ENCODE measurements around the gene PLSCR5. TPM values are rescaled to one million over a fixed set of nuclear protein-coding genes. Genes with fewer than 3 reads are reported as not detected.
A peak's percentile ranks its signal among the peaks of the same experiment; 100 is the strongest.

PLSCR5 gene
- total and polyA plus RNA-seq, 8 donors, result not detected

DNA sequence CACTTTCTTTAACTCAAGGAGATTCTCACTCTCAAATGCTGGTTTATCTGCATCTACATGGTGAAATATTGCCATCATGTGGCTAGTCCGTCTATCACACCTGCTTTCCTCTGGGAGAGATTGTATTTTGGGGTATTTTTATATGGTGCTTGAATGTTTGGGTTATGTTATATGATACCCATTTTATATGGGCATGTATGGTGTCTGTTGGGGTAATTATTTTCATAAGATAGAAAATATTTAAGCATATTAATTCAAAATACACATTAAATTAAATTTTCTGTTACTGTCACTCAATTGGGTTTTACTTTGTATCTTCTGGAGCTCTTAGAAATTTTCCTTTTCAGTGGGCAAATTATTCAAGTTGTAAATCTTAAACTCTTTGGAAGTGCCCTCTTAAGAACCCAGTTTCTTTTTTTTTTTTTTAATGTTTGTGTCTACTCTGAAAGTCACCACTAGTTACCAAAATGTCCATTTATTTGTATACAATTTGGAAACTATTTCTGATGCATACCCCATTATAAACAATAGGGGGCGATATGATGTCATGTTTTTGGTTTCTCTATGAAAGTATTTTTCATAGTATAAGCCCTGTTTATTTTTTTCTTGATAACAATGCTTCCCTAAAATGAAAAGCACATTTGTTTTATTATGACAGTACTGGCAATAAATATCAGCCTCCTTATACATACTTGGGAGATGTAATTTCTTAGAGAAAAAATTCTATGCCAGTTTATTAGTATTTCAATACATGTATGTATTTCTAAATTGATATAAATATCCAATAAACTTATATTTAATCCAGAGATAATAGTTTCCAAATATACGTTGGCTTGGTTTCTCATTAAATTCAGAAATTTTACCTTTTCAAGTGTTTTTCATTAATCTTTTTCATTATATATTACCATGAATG, 36.1 kb upstream of the PLSCR5 start:
- Histone ChIP-seq H3K27ac (no peak overlapping the region), H3K4me1 (peaks cover 0 to 7% (median 0%) of the 10 kb centered on the region in 3 donors), H3K9me3 (no peaks in the 10 kb centered on the region), H3K27me3 (no peaks in the 10 kb centered on the region), H3K36me3 (no peaks in the 10 kb centered on the region), H3K4me3 (no peak overlapping the region)
- WGBS, 2 donors, result 14 to 16% methylated on average over 3 of the region's 3 CpGs
- TF ChIP-seq, protein P1, sequence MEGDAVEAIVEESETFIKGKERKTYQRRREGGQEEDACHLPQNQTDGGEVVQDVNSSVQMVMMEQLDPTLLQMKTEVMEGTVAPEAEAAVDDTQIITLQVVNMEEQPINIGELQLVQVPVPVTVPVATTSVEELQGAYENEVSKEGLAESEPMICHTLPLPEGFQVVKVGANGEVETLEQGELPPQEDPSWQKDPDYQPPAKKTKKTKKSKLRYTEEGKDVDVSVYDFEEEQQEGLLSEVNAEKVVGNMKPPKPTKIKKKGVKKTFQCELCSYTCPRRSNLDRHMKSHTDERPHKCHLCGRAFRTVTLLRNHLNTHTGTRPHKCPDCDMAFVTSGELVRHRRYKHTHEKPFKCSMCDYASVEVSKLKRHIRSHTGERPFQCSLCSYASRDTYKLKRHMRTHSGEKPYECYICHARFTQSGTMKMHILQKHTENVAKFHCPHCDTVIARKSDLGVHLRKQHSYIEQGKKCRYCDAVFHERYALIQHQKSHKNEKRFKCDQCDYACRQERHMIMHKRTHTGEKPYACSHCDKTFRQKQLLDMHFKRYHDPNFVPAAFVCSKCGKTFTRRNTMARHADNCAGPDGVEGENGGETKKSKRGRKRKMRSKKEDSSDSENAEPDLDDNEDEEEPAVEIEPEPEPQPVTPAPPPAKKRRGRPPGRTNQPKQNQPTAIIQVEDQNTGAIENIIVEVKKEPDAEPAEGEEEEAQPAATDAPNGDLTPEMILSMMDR (IDR thresholded peaks at IDR 0.05), result peak in 2 of 4 donors; percentile 13 to 27
- peak; percentile 68 to 90 (median 84) for ATAC-seq
- FAIRE-seq, result peak; percentile 68
- peak in 1 of 6 donors; percentile 14 for DNase-seq
- intact Hi-C loops (cut with DNase I), result no loop called here

DNA sequence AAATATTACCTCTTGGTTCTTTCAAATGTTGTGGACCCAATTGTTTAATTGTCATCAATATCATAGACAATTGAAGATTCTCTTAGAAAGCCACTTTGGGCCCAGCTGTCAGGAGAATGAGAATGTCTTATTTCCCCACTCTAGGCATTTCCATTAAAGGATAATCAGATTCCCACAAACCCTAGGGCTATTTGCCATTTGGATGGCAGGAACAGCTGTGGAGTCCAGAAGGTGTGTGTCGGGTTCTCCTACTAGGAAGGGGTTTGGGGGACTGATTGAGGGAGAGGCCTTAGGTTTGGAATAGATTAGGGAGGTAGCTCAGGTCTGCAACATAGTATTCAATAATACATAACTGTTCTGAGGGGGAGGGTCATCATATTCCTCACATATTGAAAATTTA, 35.2 kb upstream of the PLSCR5 start:
- DNase-seq (no peak), ATAC-seq (no peak), FAIRE-seq (no peak)
- H3K4me3 ChIP-seq, result no peak overlapping the region
- H3K27me3 ChIP-seq, result no peaks in the 10 kb centered on the region
- intact Hi-C loops (cut with DNase I), result no loop called here
- H3K36me3 ChIP-seq, result no peaks in the 10 kb centered on the region
- 91 to 96% methylated on average over 1 of the region's 1 CpG for WGBS, 2 donors
- H3K9me3 ChIP-seq, result no peaks in the 10 kb centered on the region
- no peak overlapping the region for H3K27ac ChIP-seq
- TF ChIP-seq, protein P1 (IDR thresholded peaks at IDR 0.05), result no peak
- peaks cover 0 to 7% (median 0%) of the 10 kb centered on the region in 3 donors for H3K4me1 ChIP-seq

DNA sequence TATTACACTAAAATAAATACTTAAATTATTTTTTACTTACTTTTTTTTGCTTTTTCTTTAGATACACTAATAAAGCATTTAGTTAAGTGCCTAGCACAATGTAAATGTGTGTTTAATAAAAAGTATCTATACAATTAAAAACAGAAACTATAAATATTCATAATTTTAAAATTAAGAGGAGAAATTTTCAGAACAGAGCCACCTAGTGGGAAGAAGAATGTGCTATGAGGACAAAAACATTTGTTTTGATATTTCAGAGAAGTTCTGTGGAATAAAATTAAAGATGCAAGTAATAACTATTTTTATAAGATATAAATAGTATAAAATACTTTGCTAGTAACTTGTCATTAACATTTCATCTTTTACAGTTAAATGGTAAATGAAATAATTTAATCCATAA, 33.6 kb upstream of the PLSCR5 start:
- intact Hi-C loops (cut with DNase I), result loop anchor here in 1 of 3 donors (5.0 kb wide), 1 partner anchor 51 kb away; no protein-coding TSS in a partner anchor
- ATAC-seq (no peak), FAIRE-seq (peak; percentile 65), DNase-seq (no peak)
- TF ChIP-seq, protein P1 (IDR thresholded peaks at IDR 0.05), result peak in 1 of 4 donors; percentile 3
- Histone ChIP-seq H3K4me3 (no peak overlapping the region), H3K36me3 (no peaks in the 10 kb centered on the region), H3K27me3 (no peaks in the 10 kb centered on the region), H3K9me3 (no peaks in the 10 kb centered on the region), H3K4me1 (peaks cover 0 to 7% (median 0%) of the 10 kb centered on the region in 3 donors), H3K27ac (no peak overlapping the region)

DNA sequence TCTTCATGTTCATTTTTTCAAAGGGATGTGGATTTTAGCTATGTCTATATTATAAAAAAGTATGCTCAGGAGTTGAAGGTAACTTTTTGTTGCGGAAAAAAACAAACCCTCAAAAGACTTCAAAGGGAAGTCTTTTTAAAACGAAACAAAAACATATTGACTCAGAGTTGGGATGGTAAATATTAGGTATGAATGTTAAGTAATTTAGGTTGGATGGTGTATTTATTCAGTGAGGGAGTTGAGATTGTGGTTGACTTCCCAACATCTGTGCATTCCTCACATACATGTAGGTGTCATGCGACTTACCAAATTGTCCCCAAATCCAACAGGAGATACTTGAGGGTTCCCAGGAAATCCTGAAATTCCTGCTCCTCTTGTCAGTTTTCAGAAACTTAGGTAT, 32.7 kb upstream of the PLSCR5 start:
- Histone ChIP-seq H3K36me3 (no peaks in the 10 kb centered on the region), H3K27me3 (no peaks in the 10 kb centered on the region), H3K9me3 (no peaks in the 10 kb centered on the region), H3K4me3 (no peak overlapping the region), H3K27ac (no peak overlapping the region), H3K4me1 (peaks cover 0 to 7% (median 0%) of the 10 kb centered on the region in 3 donors)
- no peak for FAIRE-seq
- ATAC-seq, result peak in 1 of 4 donors; percentile 25
- DNase-seq, result no peak
- intact Hi-C loops (cut with DNase I), result loop anchor here in 1 of 3 donors (5.0 kb wide), 1 partner anchor 51 kb away; no protein-coding TSS in a partner anchor
- TF ChIP-seq, protein P1 (IDR thresholded peaks at IDR 0.05), result no peak
- 50 to 61% methylated on average over 3 of the region's 3 CpGs for WGBS, 2 donors

DNA sequence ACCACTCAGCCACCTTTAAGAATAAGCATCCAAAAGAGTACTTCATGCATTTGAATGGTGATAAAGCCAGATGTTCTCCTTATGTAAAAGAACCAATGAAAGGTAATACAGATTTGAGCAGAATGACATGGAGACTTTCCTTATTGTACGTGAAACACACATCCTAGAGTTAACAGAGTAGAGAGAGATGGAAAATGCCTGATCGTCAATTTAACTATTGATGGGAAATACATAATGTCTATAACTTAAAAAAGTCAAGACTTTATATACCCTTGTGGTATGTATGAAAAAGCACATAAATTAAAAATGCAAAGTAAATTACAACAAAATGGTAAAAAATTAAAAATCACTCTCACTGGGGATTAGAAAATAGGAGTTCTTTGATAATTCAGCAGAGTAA, 31.7 kb upstream of the PLSCR5 start:
- H3K4me1 ChIP-seq, result peaks cover 0 to 7% (median 0%) of the 10 kb centered on the region in 3 donors
- H3K4me3 ChIP-seq, result no peak overlapping the region
- TF ChIP-seq, protein P1 (IDR thresholded peaks at IDR 0.05), result no peak
- FAIRE-seq (no peak), ATAC-seq (no peak), DNase-seq (no peak)
- no peaks in the 10 kb centered on the region for H3K9me3 ChIP-seq
- 85 to 90% methylated on average over 2 of the region's 2 CpGs for WGBS, 2 donors
- no peaks in the 10 kb centered on the region for H3K36me3 ChIP-seq
- intact Hi-C loops (cut with DNase I), result loop anchor here in 1 of 3 donors (5.0 kb wide), 1 partner anchor 50 kb away; no protein-coding TSS in a partner anchor
- H3K27me3 ChIP-seq, result no peaks in the 10 kb centered on the region
- no peak overlapping the region for H3K27ac ChIP-seq

Data from pancreas (tissue), 10 donors.